ENCODE results near the gene YTHDF2. TPM values are rescaled to one million over a fixed set of nuclear protein-coding genes. Genes with fewer than 3 reads are reported as not detected.
"Not testable (repeated sequence)": the region's sequence is repeated elsewhere in the genome, so short reads cannot be mapped to it uniquely, and the experiment has no call there.

YTHDF2 gene
- total RNA-seq (10 to 100 TPM; 65.1 to 76.8 TPM), polyA plus RNA-seq (100 to 1,000 TPM; 124 to 173 TPM)

DNA sequence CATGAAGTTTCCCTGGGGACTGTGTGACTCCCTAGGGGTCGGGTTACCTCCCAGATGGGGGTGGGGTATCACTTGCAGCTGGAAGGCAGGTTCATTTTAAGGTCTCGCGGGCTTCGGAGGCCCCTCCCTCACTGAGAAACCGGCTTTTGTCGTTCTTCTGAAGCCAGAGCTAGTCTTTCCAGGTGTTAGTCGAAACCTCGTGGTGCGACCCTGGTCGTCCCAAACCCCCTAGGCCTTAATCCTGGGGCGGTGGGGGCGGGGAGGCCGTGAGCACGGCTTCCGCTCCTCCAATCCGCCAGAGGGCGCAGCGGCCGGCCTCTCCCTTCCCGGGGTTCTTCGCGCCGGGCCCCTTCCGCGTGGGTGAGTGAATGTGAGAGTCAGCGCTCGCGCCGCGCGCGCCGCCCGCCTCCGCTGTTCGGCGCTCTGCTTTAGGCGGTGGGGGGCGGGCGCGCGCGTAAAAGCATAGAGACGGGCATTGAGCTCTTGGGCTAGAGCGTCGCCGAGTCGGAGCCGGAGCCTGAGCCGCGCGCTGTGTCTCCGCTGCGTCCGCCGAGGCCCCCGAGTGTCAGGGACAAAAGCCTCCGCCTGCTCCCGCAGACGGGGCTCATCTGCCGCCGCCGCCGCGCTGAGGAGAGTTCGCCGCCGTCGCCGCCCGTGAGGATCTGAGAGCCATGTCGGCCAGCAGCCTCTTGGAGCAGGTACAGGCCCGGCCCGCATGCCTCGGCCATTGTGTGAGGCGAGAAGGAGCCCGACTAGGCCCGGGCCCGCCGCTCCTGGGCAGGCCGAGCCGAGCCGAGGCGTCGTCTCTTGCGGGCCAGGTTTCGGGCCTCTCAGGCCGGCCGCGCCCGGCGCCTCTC is at the start of gene YTHDF2:
Gene YTHDF2 (plus strand): TSS at position 491 of the 857 bp plus-strand sequence. CDS start 181 bp downstream, at position 672.
- intact Hi-C loops (cut with micrococcal nuclease), result loop anchor here (1.0 to 2.0 kb wide), 8 partner anchors 67 to 489 kb away; partner anchors contain the start of genes RNU11, TAF12 and TRNAU1AP
- Histone ChIP-seq H3K9me3 (ENCODE audit: control insufficient read depth in 1 of 2, low read length in 2 of 2) (no peaks in the 10 kb centered on the region), H3K27me3 (ENCODE audit: insufficient read depth, low read length) (no peaks in the 10 kb centered on the region), H3K36me3 (ENCODE audit: insufficient read depth, low read length) (peaks cover 25% of the 10 kb centered on the region), H3K27ac (ENCODE audit: low read depth, low read length) (peak within 1 kb of the TSS; percentile 90), H3K4me1 (ENCODE audit: insufficient read depth, low read length) (peaks cover 43% of the 10 kb centered on the region), H3K4me3 (ENCODE audit: low read length in 2 of 2) (peak within 1 kb of the TSS; percentile 55 to 59)
- POLR2A ChIA-PET (ENCODE audit: partially characterized antibody), result interaction anchor here (0.5 to 9.0 kb wide), 40 partner anchors 10 to 1060 kb away, joined by 3 to 182 read pairs (median 4); partner anchors contain the start of genes EPB41, GMEB1, MED18 and PHACTR4
- H3K27ac Mint-ChIP-seq, result peak within 1 kb of the TSS; percentile 93 to 98 (median 97)
- H3K4me1 Mint-ChIP-seq, result peaks cover 18 to 51% (median 29%) of the 10 kb centered on the region in 4 donors
- peaks cover 0 to 2% of the 10 kb centered on the region in 2 donors for H3K27me3 Mint-ChIP-seq
- CTCF ChIA-PET (ENCODE audit: partially characterized antibody), result interaction anchor here (0.6 to 4.2 kb wide), 37 partner anchors 9 to 488 kb away, joined by 3 to 83 read pairs (median 5); partner anchors contain the start of genes GMEB1, RNU11, SRSF4 and TAF12
- H3K9me3 Mint-ChIP-seq, result no peaks in the 10 kb centered on the region
- H3K36me3 Mint-ChIP-seq, result peaks cover 14 to 33% of the 10 kb centered on the region in 2 donors
- DNase-seq, result peak; percentile 97
- H3K4me3 Mint-ChIP-seq, result peak within 1 kb of the TSS; percentile 92 to 99 (median 96)

DNA sequence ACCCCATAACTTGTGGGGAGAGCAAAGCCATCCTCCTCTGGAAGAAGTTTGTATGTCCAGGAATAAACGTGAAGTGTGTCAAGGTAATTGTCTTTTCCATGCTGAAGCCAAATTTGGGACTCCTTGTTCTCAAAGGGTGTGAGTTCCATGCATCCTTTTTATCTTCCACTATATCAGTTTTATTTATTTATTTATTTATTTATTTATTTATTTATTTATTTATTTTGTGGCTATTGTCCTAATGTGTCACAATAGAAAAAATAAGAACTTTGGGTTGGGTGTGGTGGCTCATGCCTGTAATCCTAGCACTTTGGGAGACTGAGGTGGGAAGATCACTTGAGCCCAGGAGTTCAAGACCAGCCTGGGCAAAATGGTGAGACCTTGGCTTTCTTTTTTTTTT is 45.1 kb upstream of the YTHDF2 start:
- H3K36me3 ChIP-seq (ENCODE audit: insufficient read depth, low read length), result peaks cover 12% of the 10 kb centered on the region
- DNase-seq; H3K27me3 Mint-ChIP-seq; H3K27ac Mint-ChIP-seq; H3K4me3 Mint-ChIP-seq; H3K4me1 Mint-ChIP-seq; intact Hi-C loops (cut with micrococcal nuclease); H3K27me3 ChIP-seq (ENCODE audit: insufficient read depth, low read length); H3K4me1 ChIP-seq (ENCODE audit: insufficient read depth, low read length); H3K4me3 ChIP-seq (ENCODE audit: low read length in 2 of 2); H3K9me3 ChIP-seq (ENCODE audit: control insufficient read depth in 1 of 2, low read length in 2 of 2); H3K9me3 Mint-ChIP-seq; H3K27ac ChIP-seq (ENCODE audit: low read depth, low read length): not testable (repeated sequence)
- peaks cover 26 to 43% of the 10 kb centered on the region in 2 donors for H3K36me3 Mint-ChIP-seq
- ChIA-PET POLR2A (ENCODE audit: partially characterized antibody) (interaction anchor here (1.2 kb wide), 1 partner anchor 43 kb away, joined by 3 read pairs; the partner anchor contains the start of gene RNU11), CTCF (ENCODE audit: partially characterized antibody) (interaction anchor here (0.7 kb wide), 1 partner anchor 45 kb away, joined by 3 read pairs; the partner anchor contains the start of gene YTHDF2)

GRCh38 chr1:28703629-28704028 is 33.1 kb upstream of the YTHDF2 start:
- Histone ChIP-seq H3K4me3 (ENCODE audit: low read length in 2 of 2) (no peak overlapping the region), H3K27ac (ENCODE audit: low read depth, low read length) (no peak overlapping the region), H3K4me1 (ENCODE audit: insufficient read depth, low read length) (no peaks in the 10 kb centered on the region), H3K36me3 (ENCODE audit: insufficient read depth, low read length) (peaks cover 6% of the 10 kb centered on the region), H3K27me3 (ENCODE audit: insufficient read depth, low read length) (no peaks in the 10 kb centered on the region), H3K9me3 (ENCODE audit: control insufficient read depth in 1 of 2, low read length in 2 of 2) (no peaks in the 10 kb centered on the region)
- intact Hi-C loops (cut with micrococcal nuclease), result no loop called here
- no peaks in the 10 kb centered on the region for H3K9me3 Mint-ChIP-seq
- H3K27ac Mint-ChIP-seq, result no peak overlapping the region
- H3K4me3 Mint-ChIP-seq, result no peak overlapping the region
- ChIA-PET POLR2A (ENCODE audit: partially characterized antibody) (no interaction called here), CTCF (ENCODE audit: partially characterized antibody) (interaction anchor here (0.8 kb wide), 1 partner anchor 60 kb away, joined by 3 read pairs; the partner anchor contains the start of gene TAF12)
- no peak for DNase-seq
- no peaks in the 10 kb centered on the region for H3K27me3 Mint-ChIP-seq
- H3K36me3 Mint-ChIP-seq, result peaks cover 33 to 47% of the 10 kb centered on the region in 2 donors
- H3K4me1 Mint-ChIP-seq, result peaks cover 0 to 2% (median 0%) of the 10 kb centered on the region in 4 donors

- ChIA-PET CTCF (ENCODE audit: partially characterized antibody) (interaction anchor here (1.3 kb wide), 1 partner anchor 69 kb away, joined by 3 read pairs; no protein-coding TSS in a partner anchor), POLR2A (ENCODE audit: partially characterized antibody) (no interaction called here)
- no peaks in the 10 kb centered on the region for H3K9me3 ChIP-seq (ENCODE audit: control insufficient read depth in 1 of 2, low read length in 2 of 2)
- Mint-ChIP-seq H3K9me3 (no peaks in the 10 kb centered on the region), H3K27me3 (no peaks in the 10 kb centered on the region), H3K36me3 (peaks cover 26 to 33% of the 10 kb centered on the region in 2 donors), H3K4me1 (peaks cover 0 to 4% (median 1%) of the 10 kb centered on the region in 4 donors), H3K27ac (peak overlapping the region in 2 of 7 donors; percentile 24 to 48), H3K4me3 (no peak overlapping the region)
- peaks cover 25% of the 10 kb centered on the region for H3K36me3 ChIP-seq (ENCODE audit: insufficient read depth, low read length)
- H3K4me3 ChIP-seq (ENCODE audit: low read length in 2 of 2), result no peak overlapping the region
- no peak overlapping the region for H3K27ac ChIP-seq (ENCODE audit: low read depth, low read length)
- no peaks in the 10 kb centered on the region for H3K4me1 ChIP-seq (ENCODE audit: insufficient read depth, low read length)
- no peaks in the 10 kb centered on the region for H3K27me3 ChIP-seq (ENCODE audit: insufficient read depth, low read length)
- no peak for DNase-seq
- intact Hi-C loops (cut with micrococcal nuclease), result no loop called here
Observed at GRCh38 chr1:28716336-28716735, 20.4 kb upstream of the YTHDF2 start.

GRCh38 chr1:28718166-28718565 is 18.6 kb upstream of the YTHDF2 start:
- Histone ChIP-seq H3K4me1 (ENCODE audit: insufficient read depth, low read length) (no peaks in the 10 kb centered on the region), H3K27me3 (ENCODE audit: insufficient read depth, low read length) (no peaks in the 10 kb centered on the region), H3K36me3 (ENCODE audit: insufficient read depth, low read length) (peaks cover 15% of the 10 kb centered on the region), H3K4me3 (ENCODE audit: low read length in 2 of 2) (no peak overlapping the region), H3K9me3 (ENCODE audit: control insufficient read depth in 1 of 2, low read length in 2 of 2) (no peaks in the 10 kb centered on the region), H3K27ac (ENCODE audit: low read depth, low read length) (no peak overlapping the region)
- H3K9me3 Mint-ChIP-seq, result no peaks in the 10 kb centered on the region
- no peaks in the 10 kb centered on the region for H3K27me3 Mint-ChIP-seq
- no peak overlapping the region for H3K4me3 Mint-ChIP-seq
- peak overlapping the region in 2 of 7 donors; percentile 5 to 55 for H3K27ac Mint-ChIP-seq
- H3K36me3 Mint-ChIP-seq, result peaks cover 19 to 26% of the 10 kb centered on the region in 2 donors
- ChIA-PET CTCF (ENCODE audit: partially characterized antibody) (interaction anchor here (1.1 to 2.1 kb wide), 4 partner anchors 18 to 149 kb away, joined by 3 to 13 read pairs (median 5); partner anchors contain the start of genes TAF12 and YTHDF2), POLR2A (ENCODE audit: partially characterized antibody) (interaction anchor here (0.6 to 1.8 kb wide), 8 partner anchors 9 to 137 kb away, joined by 3 to 8 read pairs (median 4); partner anchors contain the start of genes GMEB1, RNU11, TAF12 and YTHDF2)
- no peak for DNase-seq
- intact Hi-C loops (cut with micrococcal nuclease), result no loop called here
- peaks cover 0 to 4% (median 1%) of the 10 kb centered on the region in 4 donors for H3K4me1 Mint-ChIP-seq

DNA sequence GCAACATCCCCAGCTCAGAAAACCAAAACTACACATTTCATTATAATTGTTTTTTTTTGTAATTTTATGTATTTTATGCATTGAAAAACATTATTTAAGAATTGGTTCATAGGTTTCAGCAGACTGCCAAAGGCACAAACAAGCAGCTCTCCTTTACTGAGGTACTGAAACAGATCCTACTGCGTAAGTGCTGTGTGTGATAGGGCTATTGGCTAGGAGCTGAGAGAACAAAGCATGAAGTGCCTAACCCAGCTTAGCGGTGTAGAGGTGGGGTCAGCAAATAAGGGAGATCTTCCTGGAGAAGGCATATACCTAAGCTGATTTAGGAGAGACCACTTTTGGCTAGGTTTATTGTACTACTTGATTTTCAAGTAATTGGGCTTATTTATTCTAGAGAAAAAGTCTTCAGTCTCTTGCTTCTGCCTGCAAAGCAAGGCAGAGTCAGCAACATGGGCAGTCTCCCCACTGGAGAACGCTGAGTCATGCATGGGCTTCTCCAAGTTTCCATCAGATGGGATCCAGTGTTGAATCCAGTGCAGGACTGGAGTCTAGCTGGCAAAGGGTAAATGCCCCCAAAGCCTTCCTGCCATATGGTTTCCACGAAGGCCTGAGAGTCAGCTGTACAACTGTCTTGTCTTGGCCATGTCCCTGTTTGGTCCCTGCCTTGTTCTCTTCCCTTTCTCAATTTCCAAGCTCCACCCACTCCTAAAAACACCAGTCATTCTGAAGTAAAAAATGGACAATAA is 18.0 kb upstream of the YTHDF2 start:
- no peaks in the 10 kb centered on the region for H3K4me1 ChIP-seq (ENCODE audit: insufficient read depth, low read length)
- Mint-ChIP-seq H3K4me3 (no peak overlapping the region), H3K9me3 (no peaks in the 10 kb centered on the region), H3K27ac (peak overlapping the region in 4 of 7 donors; percentile 0 to 44 (median 15)), H3K36me3 (peaks cover 13 to 20% of the 10 kb centered on the region in 2 donors), H3K4me1 (peaks cover 0 to 4% (median 1%) of the 10 kb centered on the region in 4 donors), H3K27me3 (no peaks in the 10 kb centered on the region)
- no peak overlapping the region for H3K27ac ChIP-seq (ENCODE audit: low read depth, low read length)
- DNase-seq, result no peak
- no peaks in the 10 kb centered on the region for H3K27me3 ChIP-seq (ENCODE audit: insufficient read depth, low read length)
- ChIA-PET POLR2A (ENCODE audit: partially characterized antibody) (interaction anchor here (0.6 to 1.8 kb wide), 7 partner anchors 8 to 137 kb away, joined by 3 to 8 read pairs (median 4); partner anchors contain the start of genes GMEB1, RNU11, TAF12 and YTHDF2), CTCF (ENCODE audit: partially characterized antibody) (interaction anchor here (1.1 to 2.1 kb wide), 4 partner anchors 18 to 149 kb away, joined by 3 to 13 read pairs (median 5); partner anchors contain the start of genes TAF12 and YTHDF2)
- intact Hi-C loops (cut with micrococcal nuclease), result no loop called here
- peaks cover 13% of the 10 kb centered on the region for H3K36me3 ChIP-seq (ENCODE audit: insufficient read depth, low read length)
- H3K4me3 ChIP-seq (ENCODE audit: low read length in 2 of 2), result no peak overlapping the region
- H3K9me3 ChIP-seq (ENCODE audit: control insufficient read depth in 1 of 2, low read length in 2 of 2), result no peaks in the 10 kb centered on the region

Data from CD4-positive, alpha-beta memory T cell (primary cell).